Stimulated activated CD4-positive, alpha-beta T cell treated with anti-CD3 and anti-CD28 coated beads, TNF-alpha, amount 100 ng/mL, for 48 hours (primary cell): ENCODE measurements around the gene FHAD1.

Experiments used
- DNase-seq, 3 donors: peaks; one replicate each; pipeline ENCODE4 v3.0.0-alpha.2; 2020; ENCODE audit warnings: low read depth in 3 of 3

FHAD1 gene

GRCh38 chr1:15248216-15248615 lies 1.2 kb downstream of the FHAD1 start:
- no peak for DNase-seq

GRCh38 chr1:15249081-15249480 lies 2.1 kb downstream of the FHAD1 start:
- peak in 2 of 3 donors; percentile 32 to 64 for DNase-seq

DNA sequence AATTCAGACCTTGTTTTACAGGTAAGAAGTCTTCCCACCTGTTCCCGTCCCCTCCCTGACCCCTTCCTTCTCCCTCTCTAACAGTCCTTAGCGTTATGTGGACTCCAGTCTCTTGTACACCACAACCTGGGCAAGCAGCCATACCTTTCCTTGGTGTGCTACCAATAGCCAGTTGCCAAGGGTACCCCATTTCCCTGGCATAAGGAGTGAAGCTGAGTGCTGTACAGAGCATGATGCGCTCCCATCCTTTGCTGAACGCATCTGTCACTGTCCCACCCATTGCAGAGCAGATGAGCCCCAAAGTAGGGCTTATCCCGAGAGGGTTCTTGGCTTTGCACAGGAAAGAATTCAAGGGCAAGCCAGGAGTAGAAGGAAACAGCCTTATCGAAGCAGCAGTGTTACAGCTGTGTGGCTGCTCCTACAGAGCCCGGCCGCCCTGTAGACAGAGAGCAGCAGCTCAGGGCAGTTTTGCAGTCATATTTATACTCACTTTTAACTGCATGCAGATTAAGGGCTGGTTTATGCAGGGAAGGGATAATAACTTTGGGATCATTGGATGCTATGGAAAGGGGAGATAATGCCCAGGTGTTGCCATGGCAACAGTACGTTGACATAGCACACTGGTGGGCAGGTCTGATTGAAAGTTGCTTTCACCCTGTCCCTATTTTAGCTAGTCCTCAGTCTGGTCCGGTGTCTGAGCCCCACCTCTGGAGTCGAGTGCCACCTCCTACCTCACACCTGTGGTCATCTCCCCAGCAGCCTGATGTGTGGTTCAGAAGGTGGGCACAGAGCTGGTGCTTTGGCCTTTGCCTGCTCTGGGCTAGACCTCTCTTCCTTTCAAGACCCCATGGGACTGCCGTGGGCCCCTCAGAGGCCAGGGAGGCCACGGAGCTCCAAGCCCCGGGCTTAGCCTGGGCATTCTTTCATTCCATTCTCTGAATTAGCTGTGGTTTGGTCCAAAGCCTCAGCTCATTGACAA lies 5.1 kb downstream of the FHAD1 start:
- no peak for DNase-seq

- DNase-seq: no peak
Observed at GRCh38 chr1:15254559-15254958, 7.5 kb downstream of the FHAD1 start.

DNA sequence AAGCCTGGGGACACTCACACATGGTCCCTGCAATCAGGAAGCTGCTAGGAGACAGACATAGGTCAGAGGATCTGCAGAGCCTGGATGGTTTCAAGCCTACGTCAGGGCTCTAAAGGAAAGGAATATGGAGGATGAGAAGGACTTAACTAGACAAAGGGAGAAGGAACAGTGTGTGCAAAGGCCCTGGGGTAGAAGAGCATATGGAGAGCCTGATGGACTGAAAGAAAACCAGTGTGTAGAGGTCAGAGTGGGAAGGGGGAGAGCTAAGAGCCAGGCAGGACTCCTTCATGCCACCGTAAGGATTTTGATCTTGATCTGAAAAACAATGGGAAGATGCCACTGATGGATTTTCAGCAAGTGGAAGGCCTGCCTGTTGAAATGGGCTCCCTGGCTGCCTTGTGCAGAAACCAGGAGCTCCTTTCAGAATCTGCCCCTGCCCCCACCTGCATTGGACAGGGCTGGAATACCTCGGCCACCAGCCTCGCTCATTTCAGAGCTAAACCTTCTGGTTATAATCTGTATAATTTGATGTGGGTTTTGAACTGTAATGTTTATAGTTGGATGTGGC lies 8.6 kb downstream of the FHAD1 start:
- no peak for DNase-seq

- DNase-seq: no peak
Observed at GRCh38 chr1:15256584-15256983, 9.6 kb downstream of the FHAD1 start.

DNA sequence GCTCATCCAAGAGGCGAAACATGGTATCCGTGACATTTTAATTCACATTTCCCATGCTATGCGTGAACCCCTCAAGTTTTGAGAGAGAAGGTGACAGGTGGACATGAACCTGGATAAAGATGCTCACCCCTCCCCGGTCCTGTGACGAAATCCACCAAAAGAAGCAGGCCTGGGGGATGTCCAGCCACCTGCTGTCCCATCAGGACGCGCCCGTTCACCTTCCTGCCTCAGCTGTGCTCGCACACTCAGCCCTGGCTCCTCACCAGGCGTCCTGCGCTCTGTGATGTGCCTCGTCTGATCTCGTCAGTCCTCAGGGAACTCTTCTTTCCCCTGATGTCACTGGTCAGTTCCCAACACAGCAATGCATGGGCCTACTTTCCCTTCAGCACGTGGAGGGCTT lies 10.3 kb downstream of the FHAD1 start:
- no peak for DNase-seq

- DNase-seq: no peak
Observed at GRCh38 chr1:15258833-15259621, 12.0 kb downstream of the FHAD1 start.

GRCh38 chr1:15259622-15260007 lies 12.6 kb downstream of the FHAD1 start:
- DNase-seq: no peak

DNA sequence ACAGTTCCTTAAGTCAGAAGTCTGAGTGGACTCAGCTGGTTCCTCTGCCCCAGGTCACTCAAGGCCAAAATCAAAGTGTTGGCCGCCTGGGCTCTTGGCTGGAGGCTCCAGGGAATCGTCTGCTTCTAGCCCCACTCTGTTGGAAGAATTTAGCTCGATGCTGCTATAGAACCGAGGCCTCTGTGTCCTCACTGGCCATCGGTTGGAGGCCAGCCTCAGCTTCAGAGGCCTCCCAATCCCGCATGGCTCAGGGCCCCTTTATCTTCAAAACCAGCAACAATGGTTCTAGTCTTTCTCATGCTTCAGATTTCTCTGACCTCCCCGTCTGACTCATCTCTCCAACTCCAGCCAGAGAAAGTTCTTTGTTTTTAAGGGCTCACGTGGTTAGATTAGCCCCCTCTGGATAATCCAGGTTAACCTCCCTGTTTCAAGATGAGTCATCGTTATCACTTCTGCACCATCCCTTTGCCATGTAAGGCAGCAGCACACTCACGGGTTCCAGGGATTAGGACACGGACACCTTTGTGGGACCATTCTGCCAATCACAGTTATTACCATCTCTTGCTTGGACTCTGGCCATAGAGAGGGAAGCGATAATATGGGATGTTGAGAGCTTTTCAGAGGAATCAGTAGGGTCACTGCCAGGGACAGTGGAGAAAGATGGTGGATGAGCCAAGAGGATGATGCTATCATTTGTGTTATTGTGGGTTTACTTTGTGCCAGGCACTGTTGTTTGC lies 13.6 kb downstream of the FHAD1 start:
- no peak for DNase-seq

GRCh38 chr1:15261155-15262002 lies 14.4 kb downstream of the FHAD1 start:
- DNase-seq: no peak

DNA sequence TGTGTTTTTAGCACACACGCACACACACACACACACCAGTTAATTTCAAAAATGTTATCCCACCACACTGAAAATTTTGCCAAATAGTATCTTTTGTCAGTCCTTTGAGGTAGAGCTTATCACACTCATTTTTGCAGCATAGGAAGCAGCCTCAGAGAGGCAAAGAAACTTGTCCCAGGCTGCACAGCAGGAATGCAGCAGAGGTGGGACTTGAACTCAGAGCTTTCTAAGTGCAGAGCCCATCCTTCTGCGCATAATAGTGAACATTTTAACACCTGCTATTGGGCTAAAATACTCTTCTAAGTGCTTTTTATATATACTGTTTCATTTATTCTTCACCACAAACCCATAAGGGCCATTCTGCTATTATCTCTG lies 15.0 kb downstream of the FHAD1 start:
- no peak for DNase-seq

DNA sequence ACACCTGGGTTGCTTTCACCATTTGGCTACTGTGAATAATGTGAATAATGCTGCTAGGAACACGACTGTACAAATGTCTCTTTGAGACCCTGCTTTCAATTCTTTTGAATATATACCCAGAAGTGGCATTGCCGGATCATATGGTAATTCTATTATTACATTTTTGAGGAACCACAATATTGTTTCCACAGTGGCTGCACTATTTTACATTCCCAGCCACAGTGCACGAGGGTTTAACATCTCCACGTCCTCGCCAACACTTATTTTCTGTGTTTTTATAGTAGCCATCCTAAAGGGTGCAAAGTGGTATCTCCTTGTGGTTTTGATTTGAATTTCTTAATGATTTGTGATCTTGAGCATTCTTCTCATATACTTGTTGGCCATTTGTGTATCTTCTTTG lies 15.7 kb downstream of the FHAD1 start:
- DNase-seq: no peak

DNA sequence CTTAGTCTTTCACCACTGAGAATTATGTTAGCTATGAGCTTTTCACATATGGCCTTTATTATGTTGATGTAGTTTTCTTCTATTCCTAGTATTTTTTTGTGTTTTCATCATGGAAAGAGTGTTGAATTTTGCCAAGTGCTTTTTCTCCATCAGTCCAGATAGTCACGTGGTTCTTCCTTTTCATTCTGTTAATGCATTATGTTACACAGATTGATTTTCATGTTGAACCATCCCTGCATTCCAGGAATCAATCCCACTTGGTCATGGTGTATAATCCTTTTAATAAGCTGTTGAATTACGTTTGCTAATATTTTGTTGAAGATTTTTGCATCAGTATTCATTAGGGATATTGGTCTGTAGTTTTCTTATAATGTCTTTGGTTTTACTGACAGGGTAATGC lies 17.7 kb downstream of the FHAD1 start:
- DNase-seq: no peak

GRCh38 chr1:15271196-15271595 lies 24.2 kb downstream of the FHAD1 start:
- DNase-seq: no peak

DNA sequence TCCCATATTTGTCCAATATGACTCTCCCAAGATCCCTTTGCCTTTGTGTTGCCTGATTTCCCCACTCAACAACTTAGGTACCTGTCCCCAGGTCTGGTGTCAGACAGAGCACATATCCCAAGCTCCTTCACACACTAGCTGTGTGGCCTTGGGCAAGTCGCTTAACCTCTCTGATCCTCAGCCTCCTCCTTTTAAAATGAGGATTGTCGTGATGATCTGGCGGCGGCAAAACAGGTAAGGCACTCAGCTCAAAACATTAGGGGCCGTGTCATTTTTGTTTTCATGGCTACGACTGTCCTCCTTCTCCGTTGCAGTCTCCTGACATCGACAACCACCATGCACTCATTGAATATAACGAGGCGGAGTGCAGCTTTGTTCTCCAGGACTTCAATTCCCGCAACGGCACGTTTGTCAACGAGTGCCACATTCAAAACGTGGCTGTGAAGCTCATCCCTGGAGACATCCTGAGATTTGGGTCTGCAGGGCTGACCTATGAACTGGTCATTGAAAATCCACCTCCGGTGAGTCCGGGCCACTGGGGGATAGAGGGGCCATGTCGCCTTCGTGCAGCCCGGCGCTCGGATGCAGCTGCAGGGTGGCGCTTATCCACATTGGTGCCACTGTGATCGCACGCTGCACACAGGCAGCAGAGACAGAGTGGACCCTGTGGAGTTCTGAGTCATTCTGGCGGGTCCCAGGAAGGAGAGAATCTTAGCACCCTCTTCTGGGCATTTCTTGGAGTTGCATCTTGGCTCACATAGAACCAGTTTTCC lies 25.2 kb downstream of the FHAD1 start:
- peak in 1 of 3 donors; percentile 14 for DNase-seq

DNA sequence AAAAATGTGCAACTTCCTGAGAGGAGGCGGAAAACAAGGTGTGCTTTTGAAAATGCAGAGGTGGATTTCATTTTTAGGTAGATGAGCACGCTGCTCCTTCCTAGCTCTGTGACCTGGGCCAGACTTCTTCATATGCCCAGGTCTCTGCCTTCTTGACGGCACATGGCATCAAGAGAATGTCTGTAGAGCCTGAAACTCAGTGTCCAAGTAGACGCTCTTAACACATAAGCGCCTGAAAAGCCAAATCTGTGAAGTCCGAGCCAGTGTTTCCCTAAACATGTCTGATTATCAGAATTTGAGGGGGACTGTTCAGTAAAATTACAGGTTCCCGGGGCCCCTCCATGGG lies 25.7 kb downstream of the FHAD1 start:
- DNase-seq: no peak

- no peak for DNase-seq
Observed at GRCh38 chr1:15273274-15273673, 26.3 kb downstream of the FHAD1 start.

DNA sequence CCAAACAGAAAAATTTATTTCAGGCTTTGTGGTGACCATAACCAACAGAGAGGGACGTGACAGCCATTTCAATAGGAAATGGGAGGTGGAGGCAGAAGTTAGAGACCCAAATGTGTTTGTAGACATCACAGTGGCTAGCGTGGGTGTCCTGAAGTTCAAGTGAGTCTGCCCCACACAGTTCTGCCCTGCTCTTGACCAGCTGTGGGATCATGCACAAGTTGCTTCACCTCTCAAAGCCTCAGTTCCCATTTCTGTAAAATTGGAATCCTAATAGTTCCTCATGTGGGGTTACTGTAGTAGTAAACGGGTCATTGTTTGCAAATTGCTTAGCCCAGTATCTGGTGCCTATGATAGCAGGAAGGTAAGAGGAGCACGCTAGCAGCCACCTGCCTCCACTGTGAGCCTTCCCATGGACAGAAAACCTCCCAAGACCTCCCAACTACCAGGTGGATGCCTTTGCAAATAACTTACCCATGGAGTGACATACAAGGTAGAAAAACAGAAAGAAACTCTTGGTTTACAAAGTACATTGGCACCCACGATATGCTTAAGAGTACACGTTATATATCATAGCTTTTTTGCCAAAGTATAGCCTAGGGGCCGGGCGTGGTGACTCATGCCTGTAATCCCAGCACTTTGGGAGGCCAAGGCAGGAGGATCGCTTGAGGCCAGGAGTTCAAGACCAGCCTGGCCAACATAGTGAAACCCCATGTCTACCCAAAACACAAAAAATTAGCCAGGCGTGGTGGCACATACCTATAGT lies 29.1 kb downstream of the FHAD1 start:
- no peak for DNase-seq
